Prostate gland (tissue), 2 donors: ENCODE data around the gene ADCY3. TPM values are rescaled to one million over a fixed set of nuclear protein-coding genes. Genes with fewer than 3 reads are reported as not detected.

Source experiments
- DNase-seq: peaks from one replicate; pipeline ENCODE4 v3.0.0-alpha.2; 2019; ENCODE audit warnings: low spot score
- H3K27ac ChIP-seq, 2 donors: fragments of 200-600 bp; sonication (generic); 2 replicates each; pipeline ENCODE4 v1.5.1; 2017 to 2019
- H3K27me3 ChIP-seq: fragments of 200-600 bp; sonication (generic); replicated peaks from 2 replicates; pipeline ENCODE4 v1.5.1; 2019; ENCODE audit not compliant: insufficient read depth
- H3K36me3 ChIP-seq, 2 donors: fragments of 200-600 bp; sonication (generic); 1 replicate in 1 of 2; 2 replicates in 1 of 2; pipeline versions ENCODE4 v1.5.1 to v1.8.1; 2017 to 2019
- H3K4me1 ChIP-seq: fragments of 200-600 bp; sonication (generic); replicated peaks from 2 replicates; pipeline ENCODE4 v1.5.1; 2019
- H3K4me3 ChIP-seq, 2 donors: fragments of 200-600 bp; sonication (generic); 2 replicates each; pipeline ENCODE4 v1.5.1; 2017 to 2019
- H3K9me3 ChIP-seq: fragments of 200-600 bp; sonication (generic); 2 replicates; pipeline ENCODE4 v1.5.1; 2017
- CTCF ChIP-seq, 4 experiments: fragments of 200-600 bp in 2 of 4; fragments of 450-650 bp in 2 of 4; sonication (generic) in 2 of 4; IDR thresholded peaks; 1 replicate in 3 of 4; 2 replicates in 1 of 4; pipeline ENCODE4 v1.5.1; 2016 to 2019; ENCODE audit warnings: antibody characterized with exemption in 4 of 4, mild to moderate bottlenecking in 2 of 4, moderate library complexity in 2 of 4
- POLR2A ChIP-seq: fragments of 450-650 bp; IDR thresholded peaks from one replicate; pipeline ENCODE4 v1.6.1; 2016; ENCODE audit warnings: antibody characterized with exemption, mild to moderate bottlenecking
- POLR2AphosphoS5 ChIP-seq: sonication (generic); formaldehyde crosslinking; IDR thresholded peaks from one replicate; pipeline ENCODE4 v1.6.1; 2017; ENCODE audit warnings: antibody characterized with exemption
- WGBS: methylation state at CpG from one replicate; pipeline ENCODE4 v1.1.5; 2018; 5-methylcytosine and 5-hydroxymethylcytosine counted together
- intact Hi-C: fragments of 100-400 bp; cut with DNase I; formaldehyde crosslinking; loops from one replicate; pipeline ENCODE4 v1.14.2; 2022
- total RNA-seq, 2 donors: library from RNA; depleted of rRNA; stranded (reverse); fragments of >200 nt; gene quantifications; one replicate each; pipeline ENCODE4 v1.1.0, GENCODE V29; 2016

ADCY3 gene
- total RNA-seq, 2 donors from 2014 or later = 20.8 to 44.3 TPM

GRCh38 chr2:24912986-24913385 is 7.1 kb downstream of the ADCY3 start:
- no peaks in the 10 kb centered on the region for H3K9me3 ChIP-seq
- TF ChIP-seq POLR2AphosphoS5 = no peak
- TF ChIP-seq CTCF (IDR thresholded peaks at IDR 0.05) = no peak
- TF ChIP-seq POLR2A = no peak
- DNase-seq = no peak
- intact Hi-C loops = no loop called here
- 80% methylated on average over 10 of the region's 10 CpGs for WGBS
- H3K27me3 ChIP-seq = no peaks in the 10 kb centered on the region
- H3K27ac ChIP-seq = no peak overlapping the region
- no peaks in the 10 kb centered on the region for H3K36me3 ChIP-seq
- H3K4me3 ChIP-seq = no peak overlapping the region
- no peaks in the 10 kb centered on the region for H3K4me1 ChIP-seq

GRCh38 chr2:24912523-24912922 is 7.5 kb downstream of the ADCY3 start:
- Histone ChIP-seq H3K4me3 (no peak overlapping the region), H3K27ac (no peak overlapping the region), H3K4me1 (no peaks in the 10 kb centered on the region), H3K36me3 (no peaks in the 10 kb centered on the region), H3K27me3 (no peaks in the 10 kb centered on the region), H3K9me3 (no peaks in the 10 kb centered on the region)
- WGBS = 81% methylated on average over 7 of the region's 7 CpGs
- DNase-seq = no peak
- intact Hi-C loops = no loop called here
- TF ChIP-seq POLR2AphosphoS5 (no peak), CTCF (IDR thresholded peaks at IDR 0.05) (no peak), POLR2A (no peak)

- Histone ChIP-seq H3K27me3 (no peaks in the 10 kb centered on the region), H3K4me3 (no peak overlapping the region), H3K27ac (no peak overlapping the region), H3K4me1 (no peaks in the 10 kb centered on the region), H3K36me3 (no peaks in the 10 kb centered on the region), H3K9me3 (no peaks in the 10 kb centered on the region)
- DNase-seq = no peak
- no peak for TF ChIP-seq POLR2AphosphoS5
- no peak for TF ChIP-seq CTCF (IDR thresholded peaks at IDR 0.05)
- no peak for TF ChIP-seq POLR2A
- 98% methylated on average over 3 of the region's 3 CpGs for WGBS
- intact Hi-C loops = no loop called here
Measured at GRCh38 chr2:24910245-24910644, 9.8 kb downstream of the ADCY3 start.

GRCh38 chr2:24909555-24910177 is 10.4 kb downstream of the ADCY3 start:
- intact Hi-C loops = no loop called here
- DNase-seq = no peak
- Histone ChIP-seq H3K36me3 (no peaks in the 10 kb centered on the region), H3K9me3 (no peaks in the 10 kb centered on the region), H3K27ac (no peak overlapping the region), H3K4me3 (no peak overlapping the region), H3K27me3 (no peaks in the 10 kb centered on the region), H3K4me1 (no peaks in the 10 kb centered on the region)
- 82% methylated on average over 5 of the region's 5 CpGs for WGBS
- TF ChIP-seq CTCF (IDR thresholded peaks at IDR 0.05) (no peak), POLR2A (no peak), POLR2AphosphoS5 (no peak)

- Histone ChIP-seq H3K27ac (no peak overlapping the region), H3K9me3 (no peaks in the 10 kb centered on the region), H3K4me3 (no peak overlapping the region), H3K36me3 (no peaks in the 10 kb centered on the region), H3K4me1 (no peaks in the 10 kb centered on the region), H3K27me3 (no peaks in the 10 kb centered on the region)
- intact Hi-C loops = no loop called here
- DNase-seq = no peak
- TF ChIP-seq POLR2A = no peak
- WGBS = 77% methylated on average over 8 of the region's 8 CpGs
Measured at GRCh38 chr2:24908461-24908901, 11.6 kb downstream of the ADCY3 start.
